HG02798 (cell line): Measurements from ENCODE around the gene HTR7.

ENCODE experiments used
- ATAC-seq: cut with Tn5 transposase; IDR thresholded peaks from one replicate; pipeline ENCODE4 v1.9.1; 2021; ENCODE audit warnings: mild to moderate bottlenecking; ENCODE audit not compliant: unreplicated experiment, poor library complexity

HTR7 gene

GRCh38 chr10:90746829-90747228, 111.0 kb downstream of the HTR7 start:
- no peak for ATAC-seq

- ATAC-seq, result no peak
Measured at GRCh38 chr10:90745565-90745964, 112.3 kb downstream of the HTR7 start.

- no peak for ATAC-seq
Measured at GRCh38 chr10:90743291-90743690, 114.5 kb downstream of the HTR7 start.

GRCh38 chr10:90741926-90742565, 115.8 kb downstream of the HTR7 start:
- no peak for ATAC-seq

GRCh38 chr10:90740265-90740664, 117.6 kb downstream of the HTR7 start:
- no peak for ATAC-seq

- no peak for ATAC-seq
Measured at GRCh38 chr10:90738885-90739284, 119.0 kb downstream of the HTR7 start.

- no peak for ATAC-seq
Measured at GRCh38 chr10:90734415-90734814, 123.4 kb downstream of the HTR7 start.

- no peak for ATAC-seq
Measured at GRCh38 chr10:90732581-90732980, 125.3 kb downstream of the HTR7 start.

GRCh38 chr10:90723416-90724068, 134.3 kb downstream of the HTR7 start:
- no peak for ATAC-seq

GRCh38 chr10:90722832-90723231, 135.0 kb downstream of the HTR7 start:
- no peak for ATAC-seq

- no peak for ATAC-seq
Measured at GRCh38 chr10:90718182-90718581, 139.7 kb downstream of the HTR7 start.

GRCh38 chr10:90712529-90712928, 145.3 kb downstream of the HTR7 start:
- ATAC-seq, result no peak

GRCh38 chr10:90709727-90710126, 148.1 kb downstream of the HTR7 start:
- no peak for ATAC-seq

- ATAC-seq, result no peak
Measured at GRCh38 chr10:90707657-90708056, 150.2 kb downstream of the HTR7 start.

- ATAC-seq, result no peak
Measured at GRCh38 chr10:90701428-90701827, 156.4 kb downstream of the HTR7 start.

- ATAC-seq, result no peak
Measured at GRCh38 chr10:90695915-90696676, 161.7 kb downstream of the HTR7 start.
